Measurements from ENCODE around the gene USP49. TPM values are rescaled to one million over a fixed set of nuclear protein-coding genes. Genes with fewer than 3 reads are reported as not detected.
A peak's percentile ranks its signal among the peaks of the same experiment; 100 is the strongest.

USP49 gene
- total RNA-seq, 2 donors from 2014 or later, result 8.2 to 15.3 TPM

DNA sequence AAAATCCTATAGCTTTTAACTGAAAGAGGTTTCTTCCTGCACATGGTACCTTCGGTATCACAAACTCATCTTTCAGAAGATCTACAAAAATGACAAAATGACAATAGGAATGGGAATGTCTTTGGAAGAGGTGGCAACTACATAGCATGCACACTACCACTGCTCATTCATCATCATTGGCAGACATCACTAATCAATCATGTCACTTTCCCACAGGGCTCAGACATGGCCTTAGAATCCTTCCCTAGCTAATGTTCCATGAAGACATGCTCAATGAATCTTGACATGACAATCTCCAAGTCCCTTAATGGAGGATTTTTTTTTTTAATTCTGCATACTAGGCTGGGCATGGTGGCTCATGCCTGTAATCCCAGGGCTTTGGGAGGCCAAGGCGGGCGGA is 144.8 kb downstream of the USP49 start:
- no peaks in the 10 kb centered on the region for H3K4me1 Mint-ChIP-seq (ENCODE audit: low read depth in 2 of 2)
- H3K27ac Mint-ChIP-seq, result no peak overlapping the region
- H3K27me3 Mint-ChIP-seq, result peaks cover 1 to 11% of the 10 kb centered on the region in 2 donors
- H3K36me3 Mint-ChIP-seq, result no peaks in the 10 kb centered on the region
- H3K9me3 Mint-ChIP-seq, result no peaks in the 10 kb centered on the region
- DNase-seq (ENCODE audit: low spot score) (no peak), ATAC-seq (no peak)
- H3K4me3 Mint-ChIP-seq, result no peak overlapping the region

DNA sequence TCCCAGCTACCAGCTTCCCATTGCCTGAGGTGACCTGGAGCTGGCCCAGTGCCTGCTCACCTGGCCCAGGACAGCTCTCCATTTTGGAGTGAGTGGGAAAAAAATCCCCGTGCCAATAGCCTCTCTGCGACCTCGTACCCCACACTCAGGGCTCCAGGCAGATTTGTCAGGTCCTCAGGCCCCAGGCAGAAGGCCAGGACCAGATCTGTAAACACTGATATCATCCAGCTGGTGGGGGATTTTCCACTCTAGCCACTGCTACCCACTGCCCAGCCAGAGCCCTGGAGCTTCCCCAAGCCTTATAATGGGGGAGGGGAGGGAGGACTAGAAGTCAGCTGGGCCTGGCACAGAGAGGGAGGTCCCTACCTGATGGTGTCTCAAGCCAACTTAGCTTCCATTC is 146.6 kb downstream of the USP49 start:
- Mint-ChIP-seq H3K4me1 (ENCODE audit: low read depth in 2 of 2) (no peaks in the 10 kb centered on the region), H3K27me3 (peaks cover 0 to 11% of the 10 kb centered on the region in 2 donors), H3K9me3 (no peaks in the 10 kb centered on the region), H3K4me3 (no peak overlapping the region), H3K27ac (no peak overlapping the region), H3K36me3 (no peaks in the 10 kb centered on the region)
- no peak for DNase-seq (ENCODE audit: low spot score)
- ATAC-seq, result no peak

DNA sequence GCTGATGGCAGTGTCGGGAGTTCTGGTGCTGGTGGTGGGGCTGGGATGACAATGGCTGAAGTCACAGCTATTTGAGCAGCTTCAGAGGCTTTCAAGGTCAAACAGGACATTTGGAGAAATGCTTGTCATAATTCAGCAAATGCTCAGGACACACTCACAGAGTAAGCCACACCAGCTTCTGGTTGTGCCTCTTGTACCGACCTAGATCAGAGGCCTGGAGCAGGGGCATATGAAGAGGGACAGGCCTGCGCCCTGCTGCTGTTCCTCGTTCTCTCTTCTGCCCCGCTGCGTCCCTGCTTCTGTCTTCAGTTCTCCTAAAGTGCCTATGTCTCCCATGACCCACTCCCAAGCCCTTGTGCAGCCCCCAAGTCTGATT is 147.1 kb downstream of the USP49 start:
- no peak overlapping the region for H3K4me3 Mint-ChIP-seq
- H3K9me3 Mint-ChIP-seq, result no peaks in the 10 kb centered on the region
- no peaks in the 10 kb centered on the region for H3K4me1 Mint-ChIP-seq (ENCODE audit: low read depth in 2 of 2)
- H3K27me3 Mint-ChIP-seq, result peaks cover 0 to 7% of the 10 kb centered on the region in 2 donors
- no peak overlapping the region for H3K27ac Mint-ChIP-seq
- H3K36me3 Mint-ChIP-seq, result no peaks in the 10 kb centered on the region
- DNase-seq (ENCODE audit: low spot score), result no peak
- ATAC-seq, result no peak

DNA sequence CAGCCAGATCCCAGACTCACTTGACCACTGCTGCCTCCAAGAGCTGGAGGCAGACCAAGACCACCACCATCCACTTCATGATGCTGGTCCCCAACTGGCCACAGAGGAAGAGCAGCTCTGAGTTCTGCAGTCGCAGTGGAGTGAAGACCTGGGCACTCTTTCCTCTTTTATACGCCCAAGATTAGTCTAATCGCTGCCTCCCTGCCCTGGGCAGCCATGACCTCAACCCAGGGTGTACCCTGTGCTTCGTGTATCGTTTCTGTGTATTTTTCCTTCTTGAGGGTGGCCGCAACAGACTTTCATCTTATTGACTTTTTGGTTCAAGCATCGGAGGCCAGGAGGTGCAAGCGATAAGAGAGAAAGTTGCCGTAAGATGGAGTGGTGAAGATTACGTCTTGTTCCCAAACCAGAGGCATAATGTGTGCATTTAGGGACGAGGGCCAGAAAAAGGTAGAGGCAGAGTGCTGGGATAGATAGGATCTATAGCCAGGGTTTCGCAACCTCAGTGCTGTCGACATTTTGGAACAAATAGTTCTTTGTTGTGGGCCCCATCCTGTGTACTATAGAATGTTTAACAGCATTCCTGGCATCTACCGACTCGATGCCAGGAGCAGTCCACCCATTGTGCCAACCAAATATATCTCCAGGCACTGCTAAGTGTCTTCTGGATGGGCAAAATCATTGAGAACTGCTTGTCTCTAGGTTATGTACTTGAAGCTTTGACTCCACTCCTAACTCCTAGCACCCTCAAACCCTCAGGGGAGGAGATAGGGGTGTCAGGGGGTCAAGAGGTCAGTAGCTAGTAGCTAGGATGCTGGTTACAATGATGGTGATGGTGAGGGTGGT is 147.7 kb downstream of the USP49 start, which contains the start of gene PGC:
Gene PGC, minus strand, starts transcription at position 142 of the 846 bp plus-strand sequence. Its CDS starts 63 bp downstream, at position 79.
- DNase-seq (ENCODE audit: low spot score), result no peak
- Mint-ChIP-seq H3K36me3 (no peaks in the 10 kb centered on the region), H3K27ac (no peak within 1 kb of the TSS), H3K4me3 (no peak within 1 kb of the TSS), H3K9me3 (no peaks in the 10 kb centered on the region), H3K4me1 (ENCODE audit: low read depth in 2 of 2) (no peaks in the 10 kb centered on the region), H3K27me3 (peaks cover 0 to 6% of the 10 kb centered on the region in 2 donors)
- ATAC-seq, result no peak

DNA sequence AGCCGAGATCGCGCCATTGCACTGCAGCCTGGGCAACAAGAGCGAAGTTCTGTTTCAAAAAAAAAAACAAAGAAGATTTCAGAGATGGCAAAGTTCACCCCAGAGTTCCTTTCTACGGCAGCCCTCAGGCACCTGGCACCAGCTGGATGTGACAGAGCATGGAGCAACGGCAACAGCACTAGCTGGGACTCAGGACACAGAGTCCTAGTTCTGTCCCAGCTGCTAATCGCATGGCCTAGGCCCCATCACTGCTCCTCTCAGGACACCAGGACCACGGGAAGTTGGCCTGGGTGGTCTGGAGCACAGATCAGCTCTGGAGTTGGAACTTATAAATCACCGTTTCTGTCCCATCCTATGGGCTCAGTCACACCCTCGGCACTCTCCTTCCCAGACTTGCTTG is 149.1 kb downstream of the USP49 start:
- no peaks in the 10 kb centered on the region for H3K4me1 Mint-ChIP-seq (ENCODE audit: low read depth in 2 of 2)
- no peaks in the 10 kb centered on the region for H3K36me3 Mint-ChIP-seq
- no peak overlapping the region for H3K4me3 Mint-ChIP-seq
- H3K27me3 Mint-ChIP-seq, result peaks cover 0 to 6% of the 10 kb centered on the region in 2 donors
- no peaks in the 10 kb centered on the region for H3K9me3 Mint-ChIP-seq
- H3K27ac Mint-ChIP-seq, result no peak overlapping the region
- ATAC-seq, result no peak
- no peak for DNase-seq (ENCODE audit: low spot score)

DNA sequence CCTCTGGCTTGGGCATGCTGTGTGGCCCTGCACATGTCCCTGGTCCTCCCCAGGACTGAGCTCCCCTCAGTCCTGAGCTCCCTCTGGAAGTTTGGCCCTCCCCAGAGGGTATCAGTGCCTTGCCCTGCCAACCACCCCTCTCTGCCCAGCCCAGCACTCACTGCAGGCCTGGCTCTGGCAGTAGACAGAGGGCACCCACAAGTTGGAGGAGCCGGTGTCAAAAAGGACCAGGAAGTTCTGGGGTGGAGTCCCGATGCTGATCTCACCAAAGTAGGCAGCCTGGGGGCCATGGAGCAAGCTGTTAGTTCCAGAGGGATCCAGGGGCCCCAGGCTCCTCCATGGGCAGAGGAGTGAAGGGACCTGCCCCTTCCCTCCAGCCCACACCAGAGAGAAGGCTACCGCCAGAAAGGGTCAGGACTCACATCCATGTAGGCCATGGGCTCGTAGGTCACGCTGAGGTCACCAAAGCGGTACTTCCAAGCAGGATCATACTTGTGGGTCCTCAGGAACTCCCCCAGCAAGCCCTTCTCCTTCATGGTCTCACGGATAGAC is 150.9 kb downstream of the USP49 start:
- H3K36me3 Mint-ChIP-seq, result no peaks in the 10 kb centered on the region
- no peak overlapping the region for H3K27ac Mint-ChIP-seq
- no peak for DNase-seq (ENCODE audit: low spot score)
- no peak overlapping the region for H3K4me3 Mint-ChIP-seq
- no peaks in the 10 kb centered on the region for H3K9me3 Mint-ChIP-seq
- no peaks in the 10 kb centered on the region for H3K27me3 Mint-ChIP-seq
- ATAC-seq, result no peak
- no peaks in the 10 kb centered on the region for H3K4me1 Mint-ChIP-seq (ENCODE audit: low read depth in 2 of 2)

DNA sequence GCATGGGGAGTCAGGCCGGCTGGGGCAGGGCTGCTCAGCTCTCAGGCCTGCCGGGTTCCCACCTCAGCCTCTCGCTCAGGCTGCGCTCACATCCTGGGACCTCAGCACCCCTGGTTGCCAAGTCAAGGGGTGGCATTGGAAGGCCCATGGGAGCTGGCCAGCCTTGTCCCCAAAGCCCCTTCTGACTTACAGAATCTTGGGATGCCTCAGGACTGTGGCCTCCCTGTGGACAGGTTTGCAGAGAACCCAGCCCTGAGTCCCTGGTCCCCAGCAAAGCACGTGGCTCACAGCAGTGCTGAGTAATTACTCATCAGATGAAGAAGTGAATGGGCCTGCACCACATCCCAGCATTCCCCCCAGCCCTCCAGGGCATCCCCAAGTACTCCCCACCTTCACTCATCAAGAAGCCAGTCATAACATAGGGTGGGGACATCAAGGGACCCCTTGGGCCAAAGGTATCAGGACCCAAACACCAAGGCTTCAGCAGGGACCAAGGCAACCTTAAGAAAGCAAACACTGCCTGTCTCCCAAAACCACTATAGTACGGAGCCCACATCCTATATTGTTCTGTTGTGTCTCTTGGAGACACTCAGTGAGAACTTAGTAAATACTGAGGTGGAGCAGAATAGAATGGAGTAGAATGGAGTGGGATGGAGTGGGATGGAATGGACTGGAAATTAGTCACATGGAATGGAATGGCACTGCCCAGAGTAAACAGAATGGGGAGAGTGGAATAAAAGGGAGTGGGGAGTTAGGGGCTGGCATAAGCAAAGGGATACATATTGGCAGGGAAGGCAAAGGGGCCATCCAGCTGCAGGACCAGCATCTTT is 151.6 kb downstream of the USP49 start:
- ATAC-seq (no peak), DNase-seq (ENCODE audit: low spot score) (no peak)
- Mint-ChIP-seq H3K4me1 (ENCODE audit: low read depth in 2 of 2) (no peaks in the 10 kb centered on the region), H3K4me3 (no peak overlapping the region), H3K36me3 (no peaks in the 10 kb centered on the region), H3K9me3 (no peaks in the 10 kb centered on the region), H3K27me3 (no peaks in the 10 kb centered on the region), H3K27ac (no peak overlapping the region)

DNA sequence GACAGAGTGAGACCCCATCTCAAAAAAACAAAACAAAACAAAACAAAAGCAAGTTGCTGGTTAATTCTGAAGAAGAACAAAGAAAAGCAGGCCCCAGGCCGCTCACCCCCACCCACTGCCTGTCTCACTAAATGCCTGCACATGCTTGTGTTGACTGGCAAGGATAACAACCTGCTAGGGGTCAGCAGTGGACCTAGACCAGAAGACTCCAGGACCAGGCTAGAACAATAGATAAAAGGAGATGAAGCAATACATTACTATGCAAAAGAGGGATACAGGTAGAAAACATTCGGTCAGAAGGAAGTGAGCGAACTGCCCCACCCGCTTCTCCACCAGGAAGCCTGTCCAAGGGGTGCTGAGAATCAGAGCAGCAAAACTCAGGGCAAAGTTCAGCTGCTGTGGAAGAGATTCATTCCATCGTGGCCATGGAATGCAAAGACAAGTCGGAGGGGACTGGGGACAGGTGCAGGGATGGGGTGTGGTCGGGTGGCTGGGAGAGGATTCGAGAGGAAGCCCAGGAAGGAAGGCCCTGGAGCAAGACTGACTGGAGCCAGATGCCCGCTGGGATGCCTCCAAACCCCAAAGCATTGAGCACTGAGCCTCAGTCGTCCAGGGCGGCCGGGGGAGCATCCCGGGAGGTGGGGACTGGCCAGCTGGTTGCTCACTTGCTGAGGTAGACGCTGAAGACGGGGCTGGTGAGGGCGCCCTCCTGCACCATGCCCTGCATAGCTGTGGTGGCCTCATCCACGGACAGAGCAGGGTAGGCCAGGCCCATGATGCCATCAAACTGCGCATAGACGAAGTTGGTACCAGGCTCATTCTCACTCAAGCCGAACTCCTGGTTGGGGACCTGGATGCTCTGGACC is 153.3 kb downstream of the USP49 start:
- no peaks in the 10 kb centered on the region for H3K4me1 Mint-ChIP-seq (ENCODE audit: low read depth in 2 of 2)
- no peak overlapping the region for H3K27ac Mint-ChIP-seq
- H3K27me3 Mint-ChIP-seq, result no peaks in the 10 kb centered on the region
- ATAC-seq (peak in 1 of 2 donors; percentile 18), DNase-seq (ENCODE audit: low spot score) (no peak)
- no peak overlapping the region for H3K4me3 Mint-ChIP-seq
- H3K9me3 Mint-ChIP-seq, result no peaks in the 10 kb centered on the region
- H3K36me3 Mint-ChIP-seq, result no peaks in the 10 kb centered on the region

DNA sequence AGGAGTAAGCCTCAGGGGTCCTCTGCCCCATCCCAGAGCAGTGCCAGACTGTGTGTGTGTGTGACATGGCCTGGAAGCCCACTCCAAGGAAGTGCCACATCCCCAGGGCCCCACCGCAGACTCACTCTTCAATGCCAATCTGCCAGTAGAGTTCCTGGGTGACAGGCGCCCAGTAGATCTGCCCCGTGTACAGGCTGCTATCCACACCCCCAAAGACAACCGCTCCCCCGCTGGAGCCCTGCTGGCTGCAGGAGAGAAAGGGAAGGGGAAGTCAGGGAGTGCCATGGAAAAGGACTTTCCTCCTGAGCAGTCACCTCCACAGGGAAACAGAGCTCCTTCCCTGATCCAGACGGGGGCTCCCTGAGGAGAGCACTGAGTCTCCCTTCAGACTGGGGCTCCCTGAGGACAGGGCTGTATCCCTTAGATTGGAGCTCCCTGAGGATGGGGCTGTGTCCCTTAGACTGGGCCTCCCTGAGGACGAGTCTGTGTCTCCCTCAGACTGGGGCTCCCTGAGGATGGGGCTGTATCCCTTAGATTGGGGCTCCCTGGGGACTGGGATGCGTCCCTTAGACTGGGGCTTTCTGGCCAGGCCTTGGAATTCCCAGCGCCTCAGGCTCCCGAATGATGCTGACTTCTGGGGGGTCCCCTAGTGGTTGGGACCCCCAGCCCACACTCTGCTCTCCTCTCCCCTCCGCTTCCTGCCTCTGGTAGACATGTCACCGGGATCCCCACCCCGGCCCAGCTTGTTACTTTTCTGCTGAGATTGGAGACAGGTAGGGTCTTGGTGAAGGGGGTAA is 154.6 kb downstream of the USP49 start:
- Mint-ChIP-seq H3K27ac (no peak overlapping the region), H3K27me3 (no peaks in the 10 kb centered on the region), H3K4me1 (ENCODE audit: low read depth in 2 of 2) (peaks cover 0 to 3% of the 10 kb centered on the region in 2 donors), H3K36me3 (no peaks in the 10 kb centered on the region), H3K4me3 (no peak overlapping the region), H3K9me3 (no peaks in the 10 kb centered on the region)
- ATAC-seq (no peak), DNase-seq (ENCODE audit: low spot score) (no peak)

Other genes with a start within 250 kb of the USP49 start
- 10 to 100 TPM; 36.0 to 40.1 TPM for gene TFEB, start 159.8 kb downstream of the USP49 start, total RNA-seq
- not detected for gene PGC, start 148.0 kb downstream of the USP49 start, total RNA-seq
- gene FRS3, start 115.5 kb downstream of the USP49 start, total RNA-seq, result 1 to 10 TPM; 7.4 to 9.5 TPM
- gene PRICKLE4, start 114.6 kb downstream of the USP49 start, total RNA-seq, result not detected
- 100 to 1,000 TPM; 208 to 284 TPM for gene TOMM6, start 107.7 kb downstream of the USP49 start, total RNA-seq
- gene MED20, start 25.8 kb upstream of the USP49 start, total RNA-seq, result 10 to 100 TPM; 25.5 to 33.0 TPM
- 10 to 100 TPM; 48.3 to 73.9 TPM for gene BYSL, start 26.1 kb upstream of the USP49 start, total RNA-seq
- gene CCND3, start 46.4 kb upstream of the USP49 start, total RNA-seq, result 100 to 1,000 TPM; 382 to 466 TPM
- gene TAF8, start 155.1 kb upstream of the USP49 start, total RNA-seq, result 10 to 100 TPM; 38.7 to 44.1 TPM
- under 1 TPM; 0.17 to 0.42 TPM for gene C6orf132, start 247.2 kb upstream of the USP49 start, total RNA-seq